HG03196 (cell line): Measurements from ENCODE around the gene EMC7.

Experiments used
- ATAC-seq: cut with Tn5 transposase; IDR thresholded peaks from one replicate; pipeline ENCODE4 v1.9.1; 2021; ENCODE audit not compliant: unreplicated experiment

EMC7 gene

DNA sequence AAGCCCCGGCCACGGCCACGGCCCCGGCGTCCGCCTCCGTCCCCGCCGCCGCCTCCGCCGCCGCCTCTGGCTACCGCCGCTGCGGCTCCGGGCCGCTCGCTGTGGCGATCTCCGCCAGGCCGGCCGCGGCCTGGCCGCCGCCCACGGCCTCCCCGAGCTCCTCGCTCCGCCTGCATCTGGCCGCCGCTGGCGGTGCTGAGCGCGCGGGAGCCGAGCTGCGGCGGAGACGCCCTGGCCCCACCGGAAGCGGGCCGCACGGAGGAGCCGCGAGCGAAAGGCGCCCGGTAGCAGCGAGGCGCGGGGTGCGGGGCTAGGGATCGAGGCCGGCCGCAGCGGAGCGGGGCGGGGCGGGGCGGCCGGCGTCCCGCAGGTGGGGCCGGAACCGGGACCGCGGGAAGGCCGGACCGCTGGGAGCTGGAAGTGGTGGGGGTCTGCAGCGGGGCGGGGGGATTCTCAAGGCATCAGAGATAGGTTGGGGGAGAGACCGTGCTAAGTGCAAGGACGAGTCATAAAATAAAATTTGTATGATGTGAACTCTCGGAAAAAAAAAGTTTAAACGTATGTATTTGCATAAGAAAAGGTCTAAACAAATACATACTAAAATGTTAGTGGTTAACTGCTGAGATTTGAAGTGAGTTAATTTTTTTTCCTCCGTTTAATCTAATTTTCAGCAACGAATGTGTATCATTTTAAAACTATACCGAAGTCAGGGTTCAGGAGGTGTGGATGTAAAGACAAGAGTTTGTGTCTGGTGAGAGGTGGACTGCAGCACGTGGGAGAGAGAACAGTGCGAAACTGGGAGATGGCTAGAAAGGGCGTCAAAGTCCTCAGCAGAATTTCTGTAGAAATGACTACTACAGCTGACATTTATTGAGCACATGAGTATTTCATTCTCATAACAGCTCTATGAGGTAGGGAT, 62.5 kb downstream of the EMC7 start, which contains the start of gene AVEN:
Gene AVEN, minus strand, starts transcription at position 334 of the 919 bp plus-strand sequence. Its CDS starts 158 bp downstream, at position 176.
- peak; percentile 37 for ATAC-seq

DNA sequence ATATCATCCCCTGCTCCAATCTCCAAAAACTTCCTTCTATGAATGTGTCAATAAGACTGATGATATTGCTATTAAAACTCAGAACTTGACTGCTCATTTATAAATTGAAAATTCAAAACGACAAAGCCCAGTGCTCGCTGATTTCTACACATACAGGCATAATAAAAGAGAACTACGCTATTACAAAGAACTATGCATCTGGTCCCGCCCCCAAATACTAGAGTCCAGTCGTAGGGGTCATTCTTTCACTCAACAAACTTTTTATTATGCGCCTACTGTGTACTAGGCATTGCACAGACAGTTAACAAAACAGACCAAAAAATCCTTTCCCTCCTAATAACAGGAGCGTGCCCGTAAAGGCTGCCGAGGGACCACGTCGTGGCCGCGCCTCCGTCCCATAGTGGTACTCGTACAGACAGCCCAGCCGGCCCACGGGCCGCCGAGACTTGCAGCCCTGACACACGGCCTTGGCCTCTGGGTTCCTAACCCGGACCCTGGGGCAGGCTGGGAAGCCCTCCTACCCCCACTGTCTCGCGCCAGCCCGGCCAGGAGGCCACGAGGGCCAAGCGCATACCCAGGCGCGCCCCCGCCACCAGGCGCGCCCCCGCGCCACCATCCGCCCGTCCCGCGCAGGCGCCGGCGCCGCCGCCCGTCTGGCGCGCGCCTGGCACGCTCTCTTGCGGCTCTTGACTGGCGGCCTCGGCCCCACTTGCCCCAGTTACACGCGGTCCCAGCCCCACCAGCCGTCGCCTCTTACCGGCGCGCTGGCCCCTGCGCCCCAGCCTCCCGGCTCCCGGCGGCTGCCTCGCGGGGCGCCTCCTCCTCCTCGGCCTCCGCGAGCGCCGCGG, 63.4 kb downstream of the EMC7 start:
- peak; percentile 71 for ATAC-seq
